Measurements from ENCODE around the gene TMEM225B. TPM values are rescaled to one million over a fixed set of nuclear protein-coding genes. Genes with fewer than 3 reads are reported as not detected.

TMEM225B gene
- total and polyA plus RNA-seq, 2 of the 4 experiments (the other 2 are of a cell fraction): 0.32 to 0.54 TPM

- dilution Hi-C loops (cut with HindIII; ENCODE audit: low sequenced_read_pairs, unreplicated experiment) (no loop called here), in situ Hi-C loops (cut with MboI; ENCODE audit: low sequenced_read_pairs) (no loop called here), intact Hi-C loops (cut with micrococcal nuclease) (no loop called here)
- H2BK15ac ChIP-seq (ENCODE audit: low read depth, low read length): no peak overlapping the region
- H4K20me1 ChIP-seq (ENCODE audit: insufficient read depth, low read length): no peaks in the 10 kb centered on the region
- DNase-seq (no peak), ATAC-seq (ENCODE audit: low read depth) (no peak)
- no peak overlapping the region for H3K4ac ChIP-seq (ENCODE audit: low read depth, low read length)
- CTCF ChIA-PET: no interaction called here
- H3K27ac ChIP-seq (ENCODE audit: insufficient read depth, low read length): no peak overlapping the region
- no TSS peak for BruUV-seq (replicated peaks)
- H2AK9ac ChIP-seq (replicated peaks; ENCODE audit: low read depth, low read length, poor library complexity): no peak overlapping the region
- no peak overlapping the region for H4K8ac ChIP-seq (ENCODE audit: low read depth in 2 of 2, low read length in 2 of 2)
- H3K36me3 ChIP-seq (ENCODE audit: control insufficient read depth, insufficient read depth, low read length): peaks cover 60% of the 10 kb centered on the region
- H3K23ac ChIP-seq (ENCODE audit: low read depth, low read length): no peak overlapping the region
- no peak overlapping the region for H2AK5ac ChIP-seq (ENCODE audit: low read depth, low read length)
- no peaks in the 10 kb centered on the region for H3K9me3 ChIP-seq (ENCODE audit: control insufficient read depth, insufficient read depth, low read length)
- TF ChIP-seq CEBPB (IDR thresholded peaks at IDR 0.05; ENCODE audit: low read depth, low read length) (no peak), BHLHE40 (IDR thresholded peaks at IDR 0.05; ENCODE audit: low read depth, low read length) (no peak), MAZ (IDR thresholded peaks at IDR 0.05; ENCODE audit: borderline replicate concordance, low read depth, low read length) (no peak), MXI1 (IDR thresholded peaks at IDR 0.05; ENCODE audit: borderline replicate concordance, low read depth, low read length) (no peak), ELK1 (IDR thresholded peaks at IDR 0.05; ENCODE audit: borderline replicate concordance, low read depth, low read length) (no peak), NFE2L2 (IDR thresholded peaks at IDR 0.05; ENCODE audit: low read depth, low read length) (no peak), USF2 (IDR thresholded peaks at IDR 0.05; ENCODE audit: low read depth, low read length) (no peak), POLR2A (IDR thresholded peaks at IDR 0.05; ENCODE audit: low read depth, low read length) (no peak), CTCF (conservative IDR thresholded peaks at IDR 0.05; ENCODE audit: low read depth, low read length) (no peak), CHD1 (IDR thresholded peaks at IDR 0.05; ENCODE audit: low read depth, low read length) (no peak), RFX5 (IDR thresholded peaks at IDR 0.05; ENCODE audit: low read depth, low read length) (no peak), MAFK (IDR thresholded peaks at IDR 0.05; ENCODE audit: low read depth, low read length) (no peak), RCOR1 (IDR thresholded peaks at IDR 0.05; ENCODE audit: insufficient replicate concordance, low read length) (no peak)
- no peak overlapping the region for H2BK120ac ChIP-seq (ENCODE audit: low read depth, low read length)
- no peak overlapping the region for H3K4me2 ChIP-seq (ENCODE audit: low read depth, low read length)
- no peak overlapping the region for H3K56ac ChIP-seq (ENCODE audit: extremely low read depth, insufficient read depth, low read length)
- H3K9ac ChIP-seq (ENCODE audit: low read depth, low read length): no peak overlapping the region
- H3K9me1 ChIP-seq (ENCODE audit: insufficient read depth, low read length): peaks cover 3% of the 10 kb centered on the region
- no peaks in the 10 kb centered on the region for H3K27me3 ChIP-seq (ENCODE audit: control insufficient read depth, insufficient read depth, low read length)
- no peak overlapping the region for H3K4me3 ChIP-seq (ENCODE audit: insufficient read depth, low read depth, low read length)
- H4K5ac ChIP-seq (ENCODE audit: low read depth, low read length): no peak overlapping the region
- POLR2A ChIA-PET (ENCODE audit: unreplicated experiment): no interaction called here
- H2AFZ ChIP-seq (replicated peaks; ENCODE audit: low read length, poor library complexity): no peak overlapping the region
- no peak overlapping the region for H3K14ac ChIP-seq (replicated peaks; ENCODE audit: low read depth, low read length)
- no peak overlapping the region for H4K91ac ChIP-seq (ENCODE audit: insufficient read depth, low read depth, low read length)
- H3K79me1 ChIP-seq (ENCODE audit: low read depth in 1 of 2, low read length in 2 of 2): peaks cover 26 to 57% of the 10 kb centered on the region in 2 experiments
- no peak overlapping the region for H3K18ac ChIP-seq (ENCODE audit: low read depth, low read length)
- H3K4me1 ChIP-seq (ENCODE audit: control insufficient read depth, insufficient read depth, low read length): no peaks in the 10 kb centered on the region
- no peak overlapping the region for H2BK5ac ChIP-seq (ENCODE audit: low read depth, low read length, poor library complexity, severe bottlenecking)
- H2BK20ac ChIP-seq (ENCODE audit: low read depth, low read length): no peak overlapping the region
- WGBS, 2 experiments (ENCODE audit: extremely low coverage in 2 of 2, insufficient read length in 1 of 2): no CpG with 5 or more reads among the region's 5 CpGs
These were observed 23.2 kb downstream of the TMEM225B start for GRCh38 chr7:99621271-99621670.

All from IMR-90 (cell line).